ENCODE measurements around the gene TAS2R14.

GRCh38 chr12:10900530-10900929 is 38.5 kb downstream of the TAS2R14 start:
- TF ChIP-seq TAF1 (IDR thresholded peaks at IDR 0.05; ENCODE audit: borderline replicate concordance, insufficient read depth, low read length) (no peak), REST (IDR thresholded peaks at IDR 0.05; ENCODE audit: insufficient read depth in 1 of 2, low read depth in 2 of 2, low read length in 2 of 2) (no peak), FOXP2 (optimal IDR thresholded peaks at IDR 0.05; ENCODE audit: borderline replicate concordance, extremely low read depth, extremely low read length, insufficient read depth) (no peak)

Measured in PFSK-1 (cell line).